HEK293T (cell line): ENCODE data around the gene FLCN.

Source experiments
- HDGF ChIP-seq: fragments of 450-650 bp; IDR thresholded peaks from 2 replicates; pipeline ENCODE4 v1.6.1; 2017; ENCODE audit warnings: antibody characterized with exemption, borderline replicate concordance
- PKNOX1 ChIP-seq: fragments of 450-650 bp; IDR thresholded peaks from 2 replicates; pipeline ENCODE4 v1.6.1; 2016

- TF ChIP-seq PKNOX1 (no peak), HDGF (no peak)
These were observed 47.4 kb downstream of the FLCN start for GRCh38 chr17:17189559-17189958.
